Iris pigment epithelial cell (primary cell): ENCODE measurements around the gene C10orf105.

Experiments used
- DNase-seq: peaks from one replicate; pipeline ENCODE4 v3.0.0-alpha.2; 2011; ENCODE audit warnings: low read depth

C10orf105 gene

GRCh38 chr10:71697938-71698709 lies 21.5 kb downstream of the C10orf105 start:
- no peak for DNase-seq

- peak; percentile 19 for DNase-seq
Observed at GRCh38 chr10:71696628-71697326, 22.8 kb downstream of the C10orf105 start.

GRCh38 chr10:71695502-71696476 lies 23.8 kb downstream of the C10orf105 start:
- DNase-seq: no peak

GRCh38 chr10:71694567-71694968 lies 25.0 kb downstream of the C10orf105 start:
- DNase-seq: no peak

- DNase-seq: no peak
Observed at GRCh38 chr10:71694039-71694501, 25.5 kb downstream of the C10orf105 start.

- DNase-seq: no peak
Observed at GRCh38 chr10:71693377-71693776, 26.2 kb downstream of the C10orf105 start.

- DNase-seq: no peak
Observed at GRCh38 chr10:71692598-71693306, 26.8 kb downstream of the C10orf105 start.

- DNase-seq: no peak
Observed at GRCh38 chr10:71691405-71691804, 28.2 kb downstream of the C10orf105 start.

GRCh38 chr10:71690094-71690720 lies 29.4 kb downstream of the C10orf105 start:
- DNase-seq: no peak

GRCh38 chr10:71688256-71688655 lies 31.3 kb downstream of the C10orf105 start:
- DNase-seq: no peak

- no peak for DNase-seq
Observed at GRCh38 chr10:71687480-71687879, 32.1 kb downstream of the C10orf105 start.

GRCh38 chr10:71687077-71687476 lies 32.5 kb downstream of the C10orf105 start:
- no peak for DNase-seq

- no peak for DNase-seq
Observed at GRCh38 chr10:71685554-71686232, 33.9 kb downstream of the C10orf105 start.

GRCh38 chr10:71684356-71685173 lies 35.0 kb downstream of the C10orf105 start:
- DNase-seq: peak; percentile 6

- no peak for DNase-seq
Observed at GRCh38 chr10:71683301-71683700, 36.3 kb downstream of the C10orf105 start.

GRCh38 chr10:71681977-71682376 lies 37.6 kb downstream of the C10orf105 start:
- DNase-seq: no peak

GRCh38 chr10:71679425-71679824 lies 40.2 kb downstream of the C10orf105 start:
- DNase-seq: no peak

- DNase-seq: no peak
Observed at GRCh38 chr10:71678057-71678805, 41.3 kb downstream of the C10orf105 start.

GRCh38 chr10:71677261-71677660 lies 42.3 kb downstream of the C10orf105 start:
- DNase-seq: no peak
